RWPE2 (cell line): Measurements from ENCODE around the gene POFUT2.
"Not testable (repeated sequence)": the region's sequence is repeated elsewhere in the genome, so short reads cannot be mapped to it uniquely, and the experiment has no call there.

Source experiments
- ATAC-seq: fragments of 200-7000 bp; cut with Tn5 transposase; 3 replicates; pipeline ENCODE4 v1.9.1; 2021; ENCODE audit warnings: low read depth
- DNase-seq: peaks from one replicate; pipeline ENCODE4 v3.0.0-alpha.2; 2020; ENCODE audit warnings: low spot score
- H3K27ac ChIP-seq: fragments of 450-650 bp; 2 replicates; pipeline ENCODE4 v1.5.1; 2017; ENCODE audit warnings: mild to moderate bottlenecking; ENCODE audit not compliant: poor library complexity, severe bottlenecking
- H3K27me3 ChIP-seq: fragments of 250-450 bp; sonication (Bioruptor Pico); 2 replicates; pipeline ENCODE4 v1.5.1; 2021; ENCODE audit warnings: mild to moderate bottlenecking, moderate library complexity; ENCODE audit not compliant: insufficient read depth, poor library complexity, severe bottlenecking
- H3K36me3 ChIP-seq: fragments of 250-450 bp; sonication (Bioruptor Pico); 2 replicates; pipeline ENCODE4 v1.5.1; 2020; ENCODE audit warnings: low read depth, mild to moderate bottlenecking, moderate library complexity
- H3K4me1 ChIP-seq: fragments of 250-450 bp; sonication (Bioruptor Pico); 2 replicates; pipeline ENCODE4 v1.5.1; 2021; ENCODE audit warnings: mild to moderate bottlenecking, moderate library complexity; ENCODE audit not compliant: insufficient read depth, poor library complexity, severe bottlenecking
- H3K4me3 ChIP-seq: fragments of 250-450 bp; sonication (Bioruptor Pico); 2 replicates; pipeline ENCODE4 v1.5.1; 2021; ENCODE audit warnings: mild to moderate bottlenecking, moderate library complexity; ENCODE audit not compliant: severe bottlenecking
- H3K9me3 ChIP-seq: fragments of 250-450 bp; sonication (Bioruptor Pico); 2 replicates; pipeline ENCODE4 v1.5.1; 2021; ENCODE audit warnings: mild to moderate bottlenecking, moderate library complexity; ENCODE audit not compliant: severe bottlenecking
- TF ChIP-seq, protein P1 (sequence below): fragments of 450-650 bp; IDR thresholded peaks from one replicate; pipeline ENCODE4 v1.5.1; 2017; ENCODE audit warnings: mild to moderate bottlenecking, moderate library complexity; ENCODE audit not compliant: poor library complexity, severe bottlenecking

POFUT2 gene

DNA sequence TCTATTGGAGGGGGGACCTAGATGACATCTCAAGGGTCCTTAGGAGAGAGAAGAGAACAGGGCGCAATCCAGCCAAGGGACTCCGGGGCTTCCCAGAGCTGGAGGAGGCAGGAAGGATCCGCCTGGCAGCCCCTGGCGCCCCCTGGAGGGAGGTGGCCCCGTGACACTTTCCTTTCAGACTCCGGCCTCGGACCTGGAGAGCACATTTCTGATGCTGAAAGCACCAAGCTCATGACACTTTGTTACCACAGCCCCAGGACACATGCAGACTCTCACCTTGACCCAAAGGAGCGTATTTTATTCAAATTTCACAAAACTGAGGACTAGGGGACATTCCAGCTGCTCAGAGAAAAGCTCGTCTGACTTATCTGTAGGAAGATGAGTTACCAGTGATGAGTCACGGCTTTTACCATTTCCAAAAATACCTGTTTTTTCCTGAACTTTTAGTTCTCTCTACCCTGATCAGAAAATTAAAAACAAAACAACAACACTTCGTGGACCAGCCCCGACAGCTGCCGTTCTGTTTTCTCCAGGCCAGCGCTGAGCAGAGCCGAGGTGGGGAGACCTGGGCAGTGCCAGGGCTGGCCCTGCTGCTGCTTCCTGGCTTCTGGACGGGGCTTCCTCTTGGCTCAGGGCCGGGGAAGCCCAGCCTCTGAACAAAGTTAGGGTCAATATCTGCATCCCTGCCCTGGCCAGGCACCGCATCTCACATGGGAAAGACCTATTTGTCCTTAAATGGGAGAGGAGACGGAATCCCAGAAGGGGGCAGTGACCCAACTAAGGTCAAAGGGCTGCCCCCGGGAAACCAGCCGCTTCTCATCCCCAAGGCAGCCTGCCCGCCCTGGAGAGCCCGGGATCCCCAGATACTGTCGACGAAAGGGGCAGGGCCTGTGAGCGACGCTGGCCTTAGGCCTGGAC, 21.6 kb upstream of the POFUT2 start:
- H3K36me3 ChIP-seq, result no peaks in the 10 kb centered on the region
- H3K4me1 ChIP-seq, result no peaks in the 10 kb centered on the region
- no peaks in the 10 kb centered on the region for H3K9me3 ChIP-seq
- TF ChIP-seq, protein P1, sequence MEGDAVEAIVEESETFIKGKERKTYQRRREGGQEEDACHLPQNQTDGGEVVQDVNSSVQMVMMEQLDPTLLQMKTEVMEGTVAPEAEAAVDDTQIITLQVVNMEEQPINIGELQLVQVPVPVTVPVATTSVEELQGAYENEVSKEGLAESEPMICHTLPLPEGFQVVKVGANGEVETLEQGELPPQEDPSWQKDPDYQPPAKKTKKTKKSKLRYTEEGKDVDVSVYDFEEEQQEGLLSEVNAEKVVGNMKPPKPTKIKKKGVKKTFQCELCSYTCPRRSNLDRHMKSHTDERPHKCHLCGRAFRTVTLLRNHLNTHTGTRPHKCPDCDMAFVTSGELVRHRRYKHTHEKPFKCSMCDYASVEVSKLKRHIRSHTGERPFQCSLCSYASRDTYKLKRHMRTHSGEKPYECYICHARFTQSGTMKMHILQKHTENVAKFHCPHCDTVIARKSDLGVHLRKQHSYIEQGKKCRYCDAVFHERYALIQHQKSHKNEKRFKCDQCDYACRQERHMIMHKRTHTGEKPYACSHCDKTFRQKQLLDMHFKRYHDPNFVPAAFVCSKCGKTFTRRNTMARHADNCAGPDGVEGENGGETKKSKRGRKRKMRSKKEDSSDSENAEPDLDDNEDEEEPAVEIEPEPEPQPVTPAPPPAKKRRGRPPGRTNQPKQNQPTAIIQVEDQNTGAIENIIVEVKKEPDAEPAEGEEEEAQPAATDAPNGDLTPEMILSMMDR, result peak; percentile 51
- H3K27ac ChIP-seq, result no peak overlapping the region
- DNase-seq, result peak; percentile 36
- no peak overlapping the region for H3K4me3 ChIP-seq
- peak; percentile 44; the same call in 1 of the 3 replicates for ATAC-seq
- H3K27me3 ChIP-seq, result no peaks in the 10 kb centered on the region

DNA sequence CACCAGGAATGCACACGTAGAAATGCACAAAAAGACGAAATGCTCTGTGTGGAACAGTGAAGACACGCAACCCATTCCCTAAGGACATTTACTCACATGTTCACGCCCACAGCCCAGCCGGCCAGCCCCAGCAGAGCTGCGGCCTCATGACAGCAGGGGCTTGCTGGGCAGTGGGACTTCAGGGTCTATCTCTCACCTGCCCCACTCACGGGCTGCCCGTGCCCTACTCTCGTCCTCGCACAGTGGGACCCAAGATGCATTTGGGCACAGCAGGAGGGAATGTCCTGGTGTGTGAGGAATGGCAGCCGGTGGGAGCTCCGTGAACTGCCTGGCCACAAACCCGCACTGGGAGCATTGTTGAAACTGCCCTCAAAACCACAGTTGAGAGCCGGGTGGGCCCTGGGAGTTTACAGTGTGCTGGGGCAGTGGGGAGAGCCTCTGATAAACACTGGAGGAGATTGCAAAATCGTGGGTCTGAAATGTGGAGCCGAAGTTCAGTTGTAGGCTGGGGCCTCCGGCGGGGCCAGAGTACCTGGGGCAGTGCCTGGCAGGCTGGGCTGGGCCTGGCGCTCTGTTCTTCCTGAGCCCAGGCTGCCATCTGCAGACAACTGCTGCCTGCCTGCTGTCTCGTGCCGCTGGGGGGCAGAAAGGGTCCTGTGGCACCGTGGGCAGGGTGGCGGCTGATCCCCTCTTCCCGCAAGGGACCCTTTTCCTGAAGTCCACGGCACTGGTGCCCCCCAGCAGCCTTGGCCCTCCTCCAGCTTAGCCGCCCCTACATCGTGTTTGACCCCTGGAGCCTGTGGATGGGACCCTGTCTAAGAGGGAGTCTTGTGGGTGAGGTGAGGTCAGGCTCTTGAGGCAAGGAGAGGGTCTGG, 20.7 kb upstream of the POFUT2 start:
- Histone ChIP-seq H3K27ac (no peak overlapping the region), H3K27me3 (no peaks in the 10 kb centered on the region), H3K4me3 (no peak overlapping the region), H3K4me1 (no peaks in the 10 kb centered on the region), H3K36me3 (no peaks in the 10 kb centered on the region), H3K9me3 (no peaks in the 10 kb centered on the region)
- TF ChIP-seq, protein P1, result no peak
- DNase-seq (peak; percentile 38), ATAC-seq (no peak)

DNA sequence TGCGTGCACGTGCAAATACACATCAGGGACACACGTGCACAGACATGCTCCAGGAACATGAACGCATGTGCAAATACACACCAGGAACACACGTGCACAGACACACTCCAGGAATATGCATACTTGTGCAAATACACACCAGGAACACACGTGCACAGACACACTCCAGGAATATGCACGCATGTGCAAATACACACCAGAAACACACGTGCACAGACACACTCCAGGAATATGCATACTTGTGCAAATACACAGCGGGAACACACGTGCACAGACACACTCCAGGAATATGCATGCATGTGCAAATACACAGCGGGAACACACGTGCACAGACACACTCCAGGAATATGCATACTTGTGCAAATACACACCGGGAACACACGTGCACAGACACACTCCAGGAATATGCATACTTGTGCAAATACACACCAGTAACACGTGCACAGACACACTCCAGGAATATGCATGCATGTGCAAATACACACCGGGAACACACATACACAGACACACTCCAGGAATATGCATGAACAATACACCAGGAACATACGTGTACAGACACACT, 20.0 kb upstream of the POFUT2 start:
- peak; percentile 1 for DNase-seq
- H3K4me1 ChIP-seq, H3K4me3 ChIP-seq: not testable (repeated sequence)

DNA sequence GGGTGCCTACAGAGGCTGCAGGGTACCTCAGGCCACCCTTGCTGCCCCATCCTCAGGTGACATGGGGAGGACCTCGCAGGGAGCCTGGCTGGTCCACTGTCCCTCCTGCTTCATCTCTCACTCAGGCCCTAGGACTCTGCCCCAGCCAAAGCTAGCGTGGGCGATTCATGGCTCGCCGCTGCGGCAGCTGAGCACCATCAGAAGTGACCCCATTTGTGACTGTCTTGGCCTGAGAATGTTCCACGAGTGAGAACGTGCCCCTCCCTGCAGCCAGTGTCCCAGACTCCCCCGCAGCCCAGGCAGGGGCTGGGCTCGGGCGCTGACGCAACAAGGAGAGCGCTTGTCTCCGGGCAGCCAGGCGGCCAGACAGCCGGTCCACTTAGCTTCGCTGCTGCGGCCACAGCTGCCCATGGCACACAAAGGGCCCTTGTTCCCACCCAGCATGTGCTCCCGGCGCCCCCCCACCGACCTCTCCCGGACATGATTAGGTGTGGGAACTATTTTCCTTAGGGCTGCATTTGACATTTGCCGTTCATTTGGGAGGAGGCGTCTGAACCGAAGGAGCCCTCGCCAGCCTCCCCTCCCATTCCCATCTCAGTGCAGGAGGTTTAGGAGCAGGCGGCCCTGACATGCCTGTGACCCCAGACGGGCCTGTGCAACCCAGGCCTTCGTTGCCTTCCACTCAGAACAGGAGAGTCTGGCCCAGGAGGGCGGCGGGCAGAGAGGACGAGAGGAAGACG, 19.3 kb upstream of the POFUT2 start:
- TF ChIP-seq, protein P1, result no peak
- no peaks in the 10 kb centered on the region for H3K36me3 ChIP-seq
- no peak overlapping the region for H3K4me3 ChIP-seq
- H3K27ac ChIP-seq, result no peak overlapping the region
- no peaks in the 10 kb centered on the region for H3K9me3 ChIP-seq
- no peaks in the 10 kb centered on the region for H3K4me1 ChIP-seq
- ATAC-seq (peak; percentile 30; the same call in 2 of the 3 replicates), DNase-seq (peak; percentile 52)
- H3K27me3 ChIP-seq, result no peaks in the 10 kb centered on the region

More for the DNA sequence above, 20.0 kb upstream of the POFUT2 start:
- not testable (repeated sequence) for H3K27ac ChIP-seq, H3K36me3 ChIP-seq, H3K27me3 ChIP-seq, H3K9me3 ChIP-seq, ATAC-seq
